Kasumi-1 (cell line): ENCODE measurements around the gene HOMER1.

Experiments used
- DNase-seq, 2 experiments: peaks; one replicate each; lab custom pipeline; 2025; lab: John Stamatoyannopoulos, UW

The HOMER1 gene

GRCh38 chr5:79513704-79514390, at the start of gene HOMER1:
HOMER1 (minus strand) TSS chr5:79514134; CDS start chr5:79512774, 1,360 bp downstream.
- peak; percentile 45 to 60 for DNase-seq

- no peak for DNase-seq
Measured at GRCh38 chr5:79563247-79563590, 49.3 kb upstream of the HOMER1 start.

- no peak for DNase-seq
Measured at GRCh38 chr5:79562351-79563246, 48.7 kb upstream of the HOMER1 start.

DNA sequence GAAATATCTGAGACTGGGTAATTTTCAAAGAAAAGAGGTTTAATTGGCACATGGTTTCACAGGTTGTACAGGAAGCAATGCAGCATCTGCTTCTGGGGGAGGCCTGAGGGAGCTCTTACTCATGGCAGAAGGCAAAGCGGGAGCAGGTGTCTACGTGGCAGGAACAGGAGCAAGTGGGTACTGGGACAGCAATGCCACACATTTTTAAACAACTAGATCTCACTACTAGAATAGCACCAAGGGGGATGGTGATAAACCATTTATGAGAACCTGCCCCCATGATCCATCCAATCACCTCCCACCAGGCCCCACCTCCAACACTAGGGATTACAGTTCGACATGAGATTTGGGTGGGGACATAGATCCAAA, 47.6 kb upstream of the HOMER1 start:
- no peak for DNase-seq

- DNase-seq, result peak in 1 of 2 experiments; percentile 13
Measured at GRCh38 chr5:79560771-79561524, 47.0 kb upstream of the HOMER1 start.

DNA sequence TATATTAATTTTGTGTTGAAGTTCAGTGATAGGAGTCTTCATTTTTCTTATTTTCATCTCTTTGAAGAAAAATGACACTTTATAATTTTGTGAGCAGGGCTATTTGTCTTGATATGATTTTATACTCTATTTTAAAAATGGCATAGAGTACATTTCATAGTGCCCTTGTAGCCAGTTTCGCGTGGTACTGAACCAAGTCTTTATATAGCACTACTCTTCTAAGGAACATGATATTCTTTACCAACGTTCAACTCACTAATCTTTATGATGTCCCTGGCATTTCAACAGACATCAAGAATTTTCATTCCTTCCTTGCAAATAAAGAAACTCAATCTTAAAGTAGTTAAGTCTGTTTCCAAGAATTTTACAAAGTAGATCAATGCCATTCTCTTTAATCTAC, 41.5 kb upstream of the HOMER1 start:
- DNase-seq, result no peak

DNA sequence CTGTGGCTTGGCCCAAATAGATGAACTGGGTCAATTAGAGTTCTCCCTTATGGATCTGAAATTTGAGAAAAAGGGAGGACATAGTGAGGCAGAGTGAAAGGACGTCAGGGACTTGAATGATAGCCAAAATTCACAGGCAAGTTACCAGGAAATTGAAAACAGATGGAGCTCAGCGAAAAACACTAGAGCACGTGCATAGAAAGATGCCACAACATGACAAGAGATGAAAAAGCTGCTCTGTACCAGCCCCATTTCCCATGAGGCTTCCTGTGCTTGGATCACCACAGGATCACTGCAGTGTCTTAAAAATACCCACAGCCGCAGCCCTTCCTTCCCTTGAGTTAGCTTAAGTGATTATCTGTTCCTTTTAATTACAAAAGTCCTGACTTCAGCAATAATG, 39.0 kb upstream of the HOMER1 start:
- peak; percentile 36 to 46 for DNase-seq

DNA sequence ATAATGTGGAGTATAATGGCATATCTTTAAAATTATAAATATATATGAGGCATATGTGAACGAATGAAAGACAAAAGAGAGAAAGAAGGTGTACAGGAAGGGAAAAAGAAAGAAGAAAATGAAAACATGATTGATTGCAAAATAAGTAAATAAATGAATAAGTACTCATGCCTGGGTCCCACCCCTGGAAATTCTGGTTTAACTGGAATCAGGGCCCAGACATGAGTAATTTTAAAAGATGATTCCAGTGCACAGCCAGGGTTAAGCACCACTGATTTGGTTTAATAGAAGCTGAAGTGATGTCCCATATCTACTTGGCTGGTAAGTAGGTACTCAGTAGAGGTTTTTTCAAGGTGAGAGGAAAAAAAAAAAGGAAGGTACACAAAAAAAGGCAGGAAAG, 34.0 kb upstream of the HOMER1 start:
- DNase-seq, result no peak

GRCh38 chr5:79547429-79547822, 33.5 kb upstream of the HOMER1 start:
- DNase-seq, result no peak

DNA sequence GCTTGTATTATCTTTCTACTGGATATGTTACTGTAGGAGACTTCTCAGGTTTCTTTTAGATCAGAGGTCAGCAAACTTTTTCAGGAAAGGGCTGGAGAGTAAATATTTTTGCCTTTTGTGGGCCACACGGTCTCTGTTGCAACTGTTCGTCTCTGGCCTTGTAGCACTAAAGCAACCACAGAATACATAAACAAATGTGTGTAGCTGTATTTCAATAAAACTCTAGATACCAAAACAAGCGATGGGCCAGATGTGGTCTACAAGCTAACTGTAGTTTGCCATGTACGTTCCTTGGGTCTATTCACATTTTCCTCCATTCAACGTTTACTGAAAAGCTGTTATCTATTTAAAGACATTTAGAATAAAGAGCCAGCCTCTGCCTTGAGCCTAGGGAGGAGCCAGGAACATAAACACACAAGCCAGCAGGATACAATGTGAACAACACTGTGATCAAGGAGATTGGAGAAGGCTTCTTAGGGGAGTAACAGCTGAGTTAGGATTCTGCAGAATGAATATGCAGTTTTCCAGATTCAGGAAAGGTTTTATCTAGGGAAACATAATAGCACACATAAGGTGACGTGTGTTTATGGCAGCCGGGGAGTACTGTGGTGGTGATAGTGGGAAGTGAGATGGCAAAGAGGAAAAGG, 33.0 kb upstream of the HOMER1 start:
- no peak for DNase-seq

GRCh38 chr5:79544131-79544530, 30.2 kb upstream of the HOMER1 start:
- DNase-seq, result no peak

DNA sequence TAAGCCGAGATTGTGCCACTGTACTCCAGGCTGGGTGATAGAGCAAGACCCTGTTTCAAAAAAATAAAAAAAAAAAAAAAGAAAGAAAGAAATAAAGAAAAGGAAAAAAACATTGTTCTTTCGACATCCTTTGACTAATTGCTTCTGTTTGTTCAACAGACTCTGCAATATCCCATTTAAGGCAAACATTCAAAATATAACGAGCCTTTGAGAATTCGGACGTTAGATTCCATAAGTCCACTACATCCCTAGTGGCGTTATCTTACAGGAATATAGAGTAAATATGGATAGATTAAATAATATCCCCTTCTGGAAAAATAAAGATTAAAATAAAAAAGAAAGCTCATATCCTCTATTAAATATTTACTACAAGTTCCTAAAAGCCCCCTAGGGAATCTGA, 27.0 kb upstream of the HOMER1 start:
- DNase-seq, result no peak

GRCh38 chr5:79536193-79536906, 22.4 kb upstream of the HOMER1 start:
- DNase-seq, result no peak

DNA sequence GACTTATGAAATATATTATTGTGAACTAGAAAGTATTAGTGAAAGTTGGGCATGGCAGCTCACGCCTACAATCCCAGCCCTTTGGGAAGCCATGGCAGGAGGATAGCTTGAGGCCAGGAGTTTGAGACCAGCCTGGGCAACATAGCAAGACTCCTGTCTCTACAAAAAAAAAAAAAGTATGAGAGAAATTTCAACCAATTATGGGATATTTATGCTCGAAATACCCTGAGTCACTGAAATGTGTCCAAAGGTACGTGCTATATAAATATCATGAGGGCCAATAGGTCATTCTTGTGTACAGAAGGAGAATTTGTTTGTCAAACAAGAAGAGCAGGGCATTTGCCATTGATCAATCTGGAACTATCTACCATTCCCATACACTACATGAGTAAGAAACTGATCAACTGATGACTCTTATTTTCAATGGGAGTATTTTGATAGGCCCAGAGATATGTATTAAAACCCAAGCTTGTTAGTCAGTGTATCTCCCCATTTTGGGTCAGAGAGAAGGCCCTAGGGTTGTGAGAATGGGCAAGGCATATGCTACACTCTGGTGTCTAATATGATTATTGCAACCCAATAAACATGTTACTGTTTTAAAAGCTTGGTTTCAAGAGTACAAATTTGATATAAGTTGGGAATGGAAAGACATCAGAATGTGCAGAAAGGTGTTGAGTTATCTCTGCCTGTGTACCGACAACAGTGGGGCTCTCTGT, 21.7 kb upstream of the HOMER1 start:
- DNase-seq, result no peak

- DNase-seq, result peak; percentile 8 to 13
Measured at GRCh38 chr5:79529110-79529509, 15.2 kb upstream of the HOMER1 start.

DNA sequence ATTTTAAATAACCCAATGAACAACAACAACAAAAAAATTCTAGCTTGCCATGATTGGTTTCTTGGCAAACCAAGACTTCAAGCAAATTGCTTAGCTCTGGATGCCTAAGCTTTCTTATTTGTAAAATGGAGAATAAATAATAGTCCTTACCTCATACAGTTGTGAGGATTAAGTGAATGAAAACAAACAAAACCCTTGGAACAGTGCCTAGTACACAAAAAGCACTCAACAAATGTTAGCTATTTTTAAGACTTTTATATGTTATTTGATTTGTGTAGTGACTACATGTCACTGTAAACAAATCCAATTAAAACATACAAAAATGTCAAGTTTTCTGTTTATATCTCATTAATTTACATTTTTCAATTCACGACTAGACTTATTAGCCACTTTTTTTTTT, 13.5 kb upstream of the HOMER1 start:
- DNase-seq, result no peak

DNA sequence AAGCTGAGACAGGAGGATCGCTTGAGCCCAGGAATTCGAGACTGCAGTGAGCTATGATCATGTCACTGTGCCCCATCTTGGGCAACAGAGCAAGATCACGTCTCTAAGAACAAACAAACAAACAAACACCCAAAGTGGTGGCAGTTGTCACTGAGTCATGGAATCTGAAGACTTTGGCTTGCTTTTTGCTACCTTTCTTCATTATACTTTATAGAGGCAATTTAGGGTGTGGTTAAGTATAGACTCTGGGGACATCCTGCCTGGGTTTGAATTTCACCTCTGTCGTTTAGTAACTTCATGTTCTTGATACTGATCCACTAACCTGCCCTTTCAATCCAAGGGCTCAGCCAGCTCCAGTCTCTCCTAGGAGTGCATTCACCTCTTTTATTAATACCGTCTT, 13.0 kb upstream of the HOMER1 start:
- no peak for DNase-seq

GRCh38 chr5:79526493-79526892, 12.6 kb upstream of the HOMER1 start:
- DNase-seq, result no peak

- no peak for DNase-seq
Measured at GRCh38 chr5:79521156-79521555, 7.2 kb upstream of the HOMER1 start.

DNA sequence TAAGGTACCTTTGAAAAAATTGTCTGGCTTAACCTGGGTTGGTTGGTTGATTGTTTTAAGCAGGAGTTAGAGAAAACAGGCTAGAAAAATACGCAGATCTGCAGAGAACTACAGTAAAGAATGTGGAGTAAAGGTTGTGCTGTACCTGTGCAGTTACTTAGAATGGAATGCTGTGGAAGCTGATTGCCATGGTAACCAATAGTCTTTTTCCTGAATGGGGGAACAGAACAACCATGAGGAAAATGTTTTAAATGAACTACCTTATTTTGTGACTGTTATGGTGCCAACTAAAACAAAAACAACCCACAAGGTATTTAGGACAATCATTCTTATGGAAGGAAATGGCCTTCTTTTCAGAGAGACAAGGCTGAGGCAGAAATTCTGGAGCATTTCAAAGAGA, 4.8 kb upstream of the HOMER1 start:
- DNase-seq, result no peak

GRCh38 chr5:79517601-79518000, 3.7 kb upstream of the HOMER1 start:
- DNase-seq, result no peak
